Stimulated activated CD8-positive, alpha-beta memory T cell treated with anti-CD3 and anti-CD28 coated beads, Interleukin-12 subunit alpha, Interleukin-12 subunit beta, amount 100 ng/mL, for 4 hours (primary cell): Measurements from ENCODE around the gene PAFAH1B1.

Source experiments
- DNase-seq: peaks from one replicate; pipeline ENCODE4 v3.0.0-alpha.2; 2020; ENCODE audit warnings: low read depth

PAFAH1B1 gene

DNA sequence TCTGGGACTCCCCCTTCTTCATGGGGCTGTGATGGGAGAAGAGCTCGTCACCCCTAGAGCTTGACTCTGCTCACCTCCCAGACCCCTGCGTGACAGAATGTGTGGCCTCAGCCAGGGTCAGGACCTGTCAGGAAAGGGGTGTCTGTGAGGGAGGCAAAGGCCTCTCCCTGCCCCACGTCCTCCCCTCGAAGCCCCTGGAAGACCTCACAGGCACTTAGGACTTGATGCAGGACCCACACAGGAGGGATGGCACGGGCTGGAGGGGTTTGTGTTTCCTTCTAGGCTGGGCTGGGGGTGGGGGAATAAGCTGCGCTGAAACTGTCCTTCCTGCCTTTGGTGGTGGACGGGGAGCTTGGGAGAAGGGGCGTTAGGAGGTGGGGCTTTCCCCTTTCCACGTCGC lies 129.2 kb downstream of the PAFAH1B1 start:
- no peak for DNase-seq

DNA sequence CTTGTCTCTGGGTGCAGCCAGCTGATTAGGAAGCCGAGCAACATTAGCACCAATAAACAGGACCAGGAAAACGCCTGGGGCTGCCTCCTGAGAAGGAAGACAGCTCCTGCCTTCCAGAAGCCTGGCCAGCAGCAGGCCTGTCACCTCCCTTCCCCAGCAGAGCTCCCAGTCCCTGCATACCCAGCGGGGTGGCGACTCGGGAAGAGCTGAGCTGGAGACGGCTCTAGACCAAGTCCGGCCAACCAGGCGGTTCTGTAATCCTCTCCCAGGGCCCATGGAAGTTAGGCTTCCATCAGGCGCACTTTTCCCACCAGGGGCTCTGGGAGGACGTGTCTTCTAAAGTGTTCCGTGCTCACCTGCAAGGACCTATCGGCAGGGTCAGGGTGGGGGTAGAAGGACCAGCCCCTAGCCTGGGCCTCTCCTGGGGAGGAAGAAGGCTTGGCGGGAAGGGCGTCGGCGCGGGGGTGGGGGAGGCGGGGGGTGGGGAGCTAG lies 130.1 kb downstream of the PAFAH1B1 start:
- no peak for DNase-seq

- no peak for DNase-seq
These were observed 130.7 kb downstream of the PAFAH1B1 start for GRCh38 chr17:2723997-2724783.

GRCh38 chr17:2724784-2725164 lies 131.3 kb downstream of the PAFAH1B1 start:
- DNase-seq: no peak

DNA sequence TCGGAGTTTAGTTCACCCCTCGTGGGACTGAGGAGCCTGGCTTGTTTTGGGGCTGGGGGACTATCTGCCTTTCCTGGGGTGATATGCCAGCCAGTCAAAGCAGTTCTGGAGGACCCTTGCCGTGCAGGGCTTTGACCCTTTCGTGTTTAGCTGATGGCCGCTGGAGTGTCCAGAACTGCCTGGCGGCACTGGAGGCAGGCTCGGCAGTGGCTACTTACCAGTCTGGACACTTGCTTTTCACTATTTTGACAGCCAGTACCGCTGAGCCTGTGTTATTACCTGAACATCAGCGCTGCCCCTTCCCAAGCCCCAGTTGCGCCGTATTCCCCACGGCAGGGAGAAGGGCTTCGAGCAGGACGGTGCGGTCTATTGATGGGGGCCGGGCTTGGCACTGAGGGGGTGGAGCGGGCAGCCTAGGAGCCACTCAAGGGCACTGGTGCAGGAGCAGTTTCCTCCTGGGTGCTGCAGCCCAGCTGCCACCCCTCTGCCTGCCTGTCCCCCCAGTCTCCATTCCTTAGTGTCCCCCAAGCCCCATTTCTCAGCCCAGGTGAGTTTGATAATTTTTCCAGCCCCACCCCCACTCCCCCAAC lies 137.4 kb downstream of the PAFAH1B1 start:
- DNase-seq: no peak

GRCh38 chr17:2731807-2732206 lies 138.4 kb downstream of the PAFAH1B1 start:
- no peak for DNase-seq

- DNase-seq: no peak
These were observed 141.5 kb downstream of the PAFAH1B1 start for GRCh38 chr17:2734939-2735338.
